H1 (cell line): ENCODE data around the gene GCNA. TPM values are rescaled to one million over a fixed set of nuclear protein-coding genes. Genes with fewer than 3 reads are reported as not detected.

Experiments used
- ATF3 ChIP-seq: IDR thresholded peaks from 2 replicates; pipeline ENCODE4 v1.6.1; 2011; ENCODE audit warnings: low read depth, mild to moderate bottlenecking, low read length; ENCODE audit not compliant: insufficient read depth
- CTCF ChIP-seq, 3 experiments: IDR thresholded peaks; 1 replicate in 2 of 3; 2 replicates in 1 of 3; pipeline versions ENCODE4 v1.5.1 to v1.6.1; 2011; ENCODE audit warnings: low read length in 3 of 3, mild to moderate bottlenecking in 3 of 3, inconsistent platforms in 2 of 3, low read depth in 1 of 3, moderate library complexity in 1 of 3; ENCODE audit not compliant: insufficient read depth in 1 of 3; ENCODE audit errors: control extremely low read depth in 1 of 3
- NRF1 ChIP-seq: IDR thresholded peaks from 2 replicates; pipeline ENCODE4 v1.6.1; 2011; ENCODE audit warnings: mild to moderate bottlenecking, low read depth, low read length, improper control_type of control experiment
- TAF7 ChIP-seq: optimal IDR thresholded peaks from 2 replicates; pipeline ENCODE3; 2011; ENCODE audit warnings: low read depth, mild to moderate bottlenecking, inconsistent platforms, low read length, moderate library complexity, borderline replicate concordance
- polyA plus RNA-seq, 7 experiments: library from polyadenylated mRNA; depleted of rRNA in 3 of 7; stranded (reverse) in 5 of 7; unstranded in 2 of 7; fragments of >200 nt in 5 of 7; fragments of 200-250 nt in 2 of 7; gene quantifications; 1 replicate in 5 of 7; 2 replicates in 1 of 7; 4 replicates in 1 of 7; pipeline versions ENCODE4 v1.2.1 to v1.2.3, GENCODE V29; 2011 to 2013; ENCODE audit warnings: missing spikeins in 2 of 7, mixed read lengths in 2 of 7
- total RNA-seq: library from RNA; stranded (reverse); fragmentation: NEBNext Ultra II Directional; extraction: Animal tissue kit (Norgen Biotek cat#: 25700); gene quantifications from 2 replicates; pipeline ENCODE4 v1.2.1, GENCODE V29; 2021

GCNA gene
- total and polyA plus RNA-seq, 2 of the 8 experiments (the other 6 are each of a cell fraction or from before 2014, with no cell fraction given), result 0.41 to 0.95 TPM

- TF ChIP-seq NRF1 (no peak), ATF3 (no peak), CTCF (IDR thresholded peaks at IDR 0.05; ENCODE audit: control extremely low read depth in 1 of 3, insufficient read depth in 1 of 3, low read depth in 1 of 3, low read length in 3 of 3) (peak in 2 of 3 experiments; percentile 7 to 12; a peak in 2 of 4 replicates), TAF7 (no peak)
Measured at GRCh38 chrX:71547339-71547738, 30.9 kb upstream of the GCNA start (continued).
